ENCODE measurements around the gene COBL.

COBL gene

DNA sequence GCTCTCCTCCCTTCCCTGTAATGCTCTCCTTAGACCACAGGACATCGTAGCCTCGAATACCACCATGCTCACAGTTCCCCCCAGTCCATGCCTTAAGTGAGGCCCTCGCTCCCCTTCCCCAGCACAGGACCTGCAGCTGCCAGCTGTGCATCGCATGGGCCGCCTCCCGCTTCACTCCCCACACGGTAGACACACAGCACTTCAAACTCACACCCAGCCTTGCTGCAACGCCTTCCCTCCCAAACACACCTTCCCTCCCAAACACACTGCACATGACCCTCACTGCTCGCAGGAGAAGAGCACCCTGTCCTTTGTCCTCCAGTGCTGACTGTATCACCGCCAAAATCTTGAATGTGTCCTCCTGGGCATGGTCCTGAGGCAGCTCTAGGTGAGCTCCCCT is 42.6 kb downstream of the COBL start:
- TF ChIP-seq, protein P1, sequence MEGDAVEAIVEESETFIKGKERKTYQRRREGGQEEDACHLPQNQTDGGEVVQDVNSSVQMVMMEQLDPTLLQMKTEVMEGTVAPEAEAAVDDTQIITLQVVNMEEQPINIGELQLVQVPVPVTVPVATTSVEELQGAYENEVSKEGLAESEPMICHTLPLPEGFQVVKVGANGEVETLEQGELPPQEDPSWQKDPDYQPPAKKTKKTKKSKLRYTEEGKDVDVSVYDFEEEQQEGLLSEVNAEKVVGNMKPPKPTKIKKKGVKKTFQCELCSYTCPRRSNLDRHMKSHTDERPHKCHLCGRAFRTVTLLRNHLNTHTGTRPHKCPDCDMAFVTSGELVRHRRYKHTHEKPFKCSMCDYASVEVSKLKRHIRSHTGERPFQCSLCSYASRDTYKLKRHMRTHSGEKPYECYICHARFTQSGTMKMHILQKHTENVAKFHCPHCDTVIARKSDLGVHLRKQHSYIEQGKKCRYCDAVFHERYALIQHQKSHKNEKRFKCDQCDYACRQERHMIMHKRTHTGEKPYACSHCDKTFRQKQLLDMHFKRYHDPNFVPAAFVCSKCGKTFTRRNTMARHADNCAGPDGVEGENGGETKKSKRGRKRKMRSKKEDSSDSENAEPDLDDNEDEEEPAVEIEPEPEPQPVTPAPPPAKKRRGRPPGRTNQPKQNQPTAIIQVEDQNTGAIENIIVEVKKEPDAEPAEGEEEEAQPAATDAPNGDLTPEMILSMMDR (IDR thresholded peaks at IDR 0.05; ENCODE audit: control insufficient read depth, insufficient read depth, low read depth, low read length, missing control alignments): no peak
- DNase-seq (ENCODE audit: low read depth): no peak
- no peak overlapping the region for H3K4me3 ChIP-seq (ENCODE audit: control insufficient read depth, low read depth, low read length)

DNA sequence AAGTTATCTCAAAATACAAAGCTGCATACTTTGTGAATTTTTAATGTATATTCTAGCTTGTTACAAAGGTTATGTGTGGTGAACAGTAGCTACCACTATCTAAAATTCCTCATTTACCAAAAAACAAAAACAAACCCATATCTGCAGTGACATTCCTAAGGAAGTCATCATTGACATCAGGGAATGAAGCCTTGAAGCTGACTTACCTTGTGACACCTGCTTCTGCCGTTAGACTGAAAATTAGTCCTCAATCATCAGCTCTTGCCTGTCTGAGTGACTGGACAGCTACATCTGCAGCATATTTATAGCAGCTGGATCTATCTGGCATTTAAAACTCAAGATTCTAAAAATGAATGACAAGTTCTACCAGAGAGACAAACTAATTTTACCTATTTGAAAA is 43.2 kb downstream of the COBL start:
- H3K4me3 ChIP-seq (ENCODE audit: control insufficient read depth, low read depth, low read length): no peak overlapping the region
- no peak for DNase-seq (ENCODE audit: low read depth)
- TF ChIP-seq, protein P1 (IDR thresholded peaks at IDR 0.05; ENCODE audit: control insufficient read depth, insufficient read depth, low read depth, low read length, missing control alignments): no peak

GRCh38 chr7:51270965-51271364 is 45.6 kb downstream of the COBL start:
- TF ChIP-seq, protein P1 (IDR thresholded peaks at IDR 0.05; ENCODE audit: control insufficient read depth, insufficient read depth, low read depth, low read length, missing control alignments): no peak
- H3K4me3 ChIP-seq (ENCODE audit: control insufficient read depth, low read depth, low read length): no peak overlapping the region
- DNase-seq (ENCODE audit: low read depth): no peak

DNA sequence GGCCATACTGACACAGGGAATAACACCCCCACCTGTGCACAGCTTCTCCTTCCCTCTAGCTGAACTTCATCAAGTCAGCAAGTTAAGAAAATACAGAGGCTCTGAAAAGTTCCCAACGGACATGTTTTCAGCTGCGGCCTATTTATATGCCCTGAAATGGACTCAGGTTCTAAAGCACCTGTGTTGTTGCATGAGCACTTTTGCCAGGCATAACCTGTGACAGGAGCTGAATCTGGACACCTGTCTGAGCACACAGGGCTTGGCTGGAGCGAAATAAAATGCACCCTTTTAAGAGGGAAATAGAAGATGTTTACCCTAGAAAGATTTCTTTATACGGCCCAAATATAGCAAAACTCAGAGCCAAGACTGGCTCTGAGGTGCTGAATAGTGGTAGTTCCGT is 46.7 kb downstream of the COBL start:
- no peak for DNase-seq (ENCODE audit: low read depth)
- TF ChIP-seq, protein P1 (IDR thresholded peaks at IDR 0.05; ENCODE audit: control insufficient read depth, insufficient read depth, low read depth, low read length, missing control alignments): no peak
- H3K4me3 ChIP-seq (ENCODE audit: control insufficient read depth, low read depth, low read length): no peak overlapping the region

GRCh38 chr7:51269321-51269720 is 47.3 kb downstream of the COBL start:
- no peak overlapping the region for H3K4me3 ChIP-seq (ENCODE audit: control insufficient read depth, low read depth, low read length)
- TF ChIP-seq, protein P1 (IDR thresholded peaks at IDR 0.05; ENCODE audit: control insufficient read depth, insufficient read depth, low read depth, low read length, missing control alignments): no peak
- no peak for DNase-seq (ENCODE audit: low read depth)

GRCh38 chr7:51268859-51269258 is 47.8 kb downstream of the COBL start:
- TF ChIP-seq, protein P1 (IDR thresholded peaks at IDR 0.05; ENCODE audit: control insufficient read depth, insufficient read depth, low read depth, low read length, missing control alignments): no peak
- DNase-seq (ENCODE audit: low read depth): no peak
- no peak overlapping the region for H3K4me3 ChIP-seq (ENCODE audit: control insufficient read depth, low read depth, low read length)

GRCh38 chr7:51267169-51267568 is 49.4 kb downstream of the COBL start:
- no peak for DNase-seq (ENCODE audit: low read depth)
- no peak overlapping the region for H3K4me3 ChIP-seq (ENCODE audit: control insufficient read depth, low read depth, low read length)
- TF ChIP-seq, protein P1 (IDR thresholded peaks at IDR 0.05; ENCODE audit: control insufficient read depth, insufficient read depth, low read depth, low read length, missing control alignments): no peak
